MM.1S (cell line): ENCODE data around the gene GNB1.
"Not testable (repeated sequence)": the region's sequence is repeated elsewhere in the genome, so short reads cannot be mapped to it uniquely, and the experiment has no call there.

Experiments used
- DNase-seq: peaks from one replicate; pipeline ENCODE4 v3.0.0-alpha.2; 2015
- H2AFZ ChIP-seq: fragments of 300-600 bp; sonication (generic); 2 replicates; pipeline ENCODE4 v1.6.0; 2016; ENCODE audit warnings: antibody characterized with exemption, low read length
- H3F3A ChIP-seq: fragments of 300-600 bp; sonication (generic); 2 replicates; pipeline ENCODE4 v1.6.1; 2016; ENCODE audit warnings: mild to moderate bottlenecking, antibody characterized with exemption, low read length, moderate library complexity, mixed read lengths; ENCODE audit not compliant: insufficient read depth
- H3K27ac ChIP-seq: fragments of 300-600 bp; sonication (generic); 2 replicates; pipeline ENCODE4 v1.5.1; 2016; ENCODE audit warnings: mild to moderate bottlenecking, low read length
- H3K27me3 ChIP-seq: fragments of 300-600 bp; sonication (generic); replicated peaks from 2 replicates; pipeline ENCODE4 v1.6.0; 2016; ENCODE audit warnings: low read length; ENCODE audit not compliant: insufficient read depth
- H3K36me3 ChIP-seq: fragments of 300-600 bp; sonication (generic); replicated peaks from 2 replicates; pipeline ENCODE4 v1.6.1; 2016; ENCODE audit warnings: mild to moderate bottlenecking, low read length, mixed read lengths; ENCODE audit not compliant: insufficient read depth
- H3K4me1 ChIP-seq: fragments of 300-600 bp; sonication (generic); 2 replicates; pipeline ENCODE4 v1.6.1; 2016; ENCODE audit warnings: low read length, mixed read lengths
- H3K4me2 ChIP-seq: fragments of 300-600 bp; sonication (generic); 2 replicates; pipeline ENCODE4 v1.6.0; 2016; ENCODE audit warnings: low read depth, low read length
- H3K4me3 ChIP-seq: fragments of 300-600 bp; sonication (generic); 2 replicates; pipeline ENCODE4 v1.5.1; 2016; ENCODE audit warnings: low read length, mixed read lengths
- H3K79me2 ChIP-seq: fragments of 300-600 bp; sonication (generic); 2 replicates; pipeline ENCODE4 v1.6.1; 2016; ENCODE audit warnings: mixed run types, low read length, mixed read lengths
- H3K9ac ChIP-seq: fragments of 300-600 bp; sonication (generic); 2 replicates; pipeline ENCODE4 v1.6.1; 2016; ENCODE audit warnings: low read length, mixed read lengths
- H3K9me2 ChIP-seq: fragments of 300-600 bp; sonication (generic); replicated peaks from 2 replicates; pipeline ENCODE4 v1.6.1; 2016; ENCODE audit warnings: mild to moderate bottlenecking, low read length, mixed read lengths; ENCODE audit not compliant: insufficient read depth
- H3K9me3 ChIP-seq: fragments of 300-600 bp; sonication (generic); replicated peaks from 2 replicates; pipeline ENCODE4 v1.6.1; 2016; ENCODE audit warnings: mild to moderate bottlenecking, low read length, mixed read lengths; ENCODE audit not compliant: insufficient read depth
- H4K20me1 ChIP-seq: fragments of 300-600 bp; sonication (generic); 2 replicates; pipeline ENCODE4 v1.6.1; 2016; ENCODE audit warnings: mild to moderate bottlenecking, low read length, moderate library complexity, mixed read lengths; ENCODE audit not compliant: insufficient read depth
- EZH2 ChIP-seq: fragments of 300-600 bp; sonication (generic); optimal IDR thresholded peaks from 2 replicates; pipeline ENCODE3; 2017; ENCODE audit warnings: low read depth, mild to moderate bottlenecking, antibody characterized with exemption, low read length, mixed read lengths
- EZH2phosphoT487 ChIP-seq: fragments of 300-600 bp; sonication (generic); IDR thresholded peaks from 2 replicates; pipeline ENCODE4 v1.6.1; 2018; ENCODE audit warnings: antibody characterized with exemption, low read length
- TF ChIP-seq, protein P1 (sequence below): fragments of 300-600 bp; sonication (generic); IDR thresholded peaks from 2 replicates; pipeline ENCODE4 v1.5.1; 2016; ENCODE audit warnings: antibody characterized with exemption, low read length, mixed read lengths

The GNB1 gene

DNA sequence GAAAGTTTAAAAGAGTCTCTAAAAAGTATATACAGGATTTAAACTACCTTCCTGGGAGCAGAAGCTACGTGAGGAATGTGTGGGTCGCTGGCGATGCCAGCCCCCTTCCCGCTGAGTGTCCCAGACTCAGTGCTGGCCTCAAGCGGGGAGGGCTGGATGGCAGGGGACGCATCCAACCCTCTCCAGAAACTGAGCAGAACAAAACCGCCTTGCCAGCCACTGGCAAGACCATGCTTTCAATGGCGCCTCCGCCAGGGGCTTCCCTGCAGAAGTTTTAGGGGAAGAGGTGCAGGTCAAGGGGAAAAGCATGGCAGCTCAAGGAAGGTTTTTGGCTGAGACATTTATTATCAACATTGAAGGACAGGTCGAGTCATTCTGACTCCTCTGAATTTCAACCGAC is 138.7 kb downstream of the GNB1 start:
- Histone ChIP-seq H3K4me1 (no peaks in the 10 kb centered on the region), H3K79me2 (peaks cover 5% of the 10 kb centered on the region; the same call in 1 of the 2 replicates), H3K27me3 (no peaks in the 10 kb centered on the region), H3K4me3 (no peak overlapping the region), H3K9me2 (no peaks in the 10 kb centered on the region), H3K4me2 (no peak overlapping the region), H3F3A (no peaks in the 10 kb centered on the region), H2AFZ (no peak overlapping the region), H3K9ac (no peak overlapping the region), H3K9me3 (no peaks in the 10 kb centered on the region), H4K20me1 (no peaks in the 10 kb centered on the region), H3K27ac (no peak overlapping the region), H3K36me3 (peaks cover 4% of the 10 kb centered on the region)
- TF ChIP-seq, protein P1, sequence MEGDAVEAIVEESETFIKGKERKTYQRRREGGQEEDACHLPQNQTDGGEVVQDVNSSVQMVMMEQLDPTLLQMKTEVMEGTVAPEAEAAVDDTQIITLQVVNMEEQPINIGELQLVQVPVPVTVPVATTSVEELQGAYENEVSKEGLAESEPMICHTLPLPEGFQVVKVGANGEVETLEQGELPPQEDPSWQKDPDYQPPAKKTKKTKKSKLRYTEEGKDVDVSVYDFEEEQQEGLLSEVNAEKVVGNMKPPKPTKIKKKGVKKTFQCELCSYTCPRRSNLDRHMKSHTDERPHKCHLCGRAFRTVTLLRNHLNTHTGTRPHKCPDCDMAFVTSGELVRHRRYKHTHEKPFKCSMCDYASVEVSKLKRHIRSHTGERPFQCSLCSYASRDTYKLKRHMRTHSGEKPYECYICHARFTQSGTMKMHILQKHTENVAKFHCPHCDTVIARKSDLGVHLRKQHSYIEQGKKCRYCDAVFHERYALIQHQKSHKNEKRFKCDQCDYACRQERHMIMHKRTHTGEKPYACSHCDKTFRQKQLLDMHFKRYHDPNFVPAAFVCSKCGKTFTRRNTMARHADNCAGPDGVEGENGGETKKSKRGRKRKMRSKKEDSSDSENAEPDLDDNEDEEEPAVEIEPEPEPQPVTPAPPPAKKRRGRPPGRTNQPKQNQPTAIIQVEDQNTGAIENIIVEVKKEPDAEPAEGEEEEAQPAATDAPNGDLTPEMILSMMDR = no peak
- TF ChIP-seq EZH2phosphoT487 (no peak), EZH2 (no peak)
- DNase-seq = no peak

DNA sequence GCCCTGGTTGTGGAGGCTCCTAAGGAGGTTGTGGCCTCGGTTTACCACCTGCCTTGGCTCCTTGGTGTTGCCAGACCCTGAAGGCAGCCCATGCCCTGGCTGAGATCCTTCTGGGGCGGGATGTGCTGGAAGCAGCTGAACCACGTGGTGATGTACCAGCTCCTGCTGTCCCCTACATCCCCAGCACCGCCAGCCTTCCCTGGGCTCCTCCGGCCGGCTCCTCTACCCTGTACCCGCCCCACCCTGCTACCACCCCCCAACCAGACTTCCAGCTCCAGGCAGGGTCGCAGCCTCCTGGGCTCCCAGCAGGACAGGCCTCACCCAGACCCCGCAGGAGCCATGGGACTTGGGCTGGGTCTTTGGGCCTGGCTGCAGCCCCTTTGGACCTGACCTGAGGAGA is 140.9 kb downstream of the GNB1 start:
- not testable (repeated sequence) for H3K4me1 ChIP-seq, H2AFZ ChIP-seq

DNA sequence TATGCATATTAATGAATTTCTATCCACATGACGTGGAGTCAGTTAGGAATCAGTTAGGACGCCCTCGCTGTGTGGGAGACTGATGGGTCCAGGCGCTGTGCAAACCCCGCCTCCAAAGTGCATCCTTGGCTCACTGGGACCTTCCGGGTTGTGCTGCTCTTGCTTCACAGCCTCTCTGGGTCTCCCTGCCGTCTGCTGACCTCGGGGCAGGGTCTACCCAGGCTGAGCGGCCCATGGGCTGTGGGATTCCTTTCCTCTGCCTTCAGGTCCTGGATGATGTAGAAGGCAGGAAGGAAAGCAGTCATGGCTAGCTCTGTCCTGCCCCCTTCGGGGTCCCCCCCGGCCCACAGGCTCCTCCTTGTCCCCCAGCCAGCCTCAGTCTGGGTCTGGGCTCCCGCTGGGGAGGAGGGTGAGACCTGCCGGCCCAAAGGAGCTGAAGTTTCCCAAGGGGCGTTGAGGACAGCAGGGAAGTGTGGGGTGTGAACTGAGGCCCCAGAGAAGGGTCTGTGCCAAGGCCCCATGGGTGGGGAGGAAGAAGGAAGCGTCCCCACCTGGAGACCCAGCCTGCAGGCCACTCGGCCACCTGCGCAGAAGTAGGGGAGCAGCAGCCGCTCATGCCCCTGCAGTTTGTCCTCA is 142.1 kb downstream of the GNB1 start:
- no peaks in the 10 kb centered on the region; the same call in 1 of the 2 replicates for H3K36me3 ChIP-seq
- TF ChIP-seq EZH2phosphoT487 (no peak), EZH2 (no peak)
- TF ChIP-seq, protein P1 = no peak

More for the DNA sequence above, 140.9 kb downstream of the GNB1 start:
- not testable (repeated sequence) for H3K9me3 ChIP-seq, H3K27me3 ChIP-seq, H3K9me2 ChIP-seq, H3F3A ChIP-seq, H4K20me1 ChIP-seq, H3K27ac ChIP-seq, H3K9ac ChIP-seq, H3K4me3 ChIP-seq, H3K79me2 ChIP-seq, H3K4me2 ChIP-seq, H3K36me3 ChIP-seq, DNase-seq

DNA sequence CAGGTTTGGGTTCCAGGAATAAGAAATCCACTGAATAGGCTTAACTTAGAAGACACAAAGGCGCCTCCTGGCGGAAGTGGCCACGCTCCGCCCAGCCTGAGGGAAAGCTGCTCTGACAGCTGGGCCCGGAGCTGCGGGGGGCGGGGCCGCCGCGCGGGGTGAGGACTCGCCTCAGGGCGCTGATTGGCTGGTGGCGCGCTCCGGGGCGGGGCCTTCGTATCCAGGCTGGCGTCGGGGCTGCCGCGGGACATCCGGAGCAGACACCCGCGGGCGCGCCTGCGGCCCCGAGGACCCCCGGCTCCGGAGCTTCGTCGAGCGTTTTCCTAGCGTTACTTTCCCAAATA is 144.3 kb downstream of the GNB1 start:
- H3K4me2 ChIP-seq, H3K27me3 ChIP-seq, DNase-seq, H3K9me3 ChIP-seq, H4K20me1 ChIP-seq, H3K9me2 ChIP-seq, H3K36me3 ChIP-seq, H3K4me1 ChIP-seq, H3F3A ChIP-seq, H2AFZ ChIP-seq, H3K79me2 ChIP-seq: not testable (repeated sequence)
- Histone ChIP-seq H3K4me3 (peak overlapping the region; percentile 17; the same call in 1 of the 2 replicates), H3K27ac (peak overlapping the region; percentile 79; the same call in 1 of the 2 replicates), H3K9ac (peak overlapping the region; percentile 68; the same call in 1 of the 2 replicates)

More for the DNA sequence above, 142.1 kb downstream of the GNB1 start:
- no peak for DNase-seq
- Histone ChIP-seq H3K4me1 (no peaks in the 10 kb centered on the region), H3K27ac (no peak overlapping the region), H3K27me3 (no peaks in the 10 kb centered on the region), H3K9ac (no peak overlapping the region), H3F3A (no peaks in the 10 kb centered on the region), H3K79me2 (no peaks in the 10 kb centered on the region), H4K20me1 (no peaks in the 10 kb centered on the region), H3K4me3 (no peak overlapping the region), H2AFZ (no peak overlapping the region), H3K4me2 (no peak overlapping the region), H3K9me3 (no peaks in the 10 kb centered on the region), H3K9me2 (no peaks in the 10 kb centered on the region)

DNA sequence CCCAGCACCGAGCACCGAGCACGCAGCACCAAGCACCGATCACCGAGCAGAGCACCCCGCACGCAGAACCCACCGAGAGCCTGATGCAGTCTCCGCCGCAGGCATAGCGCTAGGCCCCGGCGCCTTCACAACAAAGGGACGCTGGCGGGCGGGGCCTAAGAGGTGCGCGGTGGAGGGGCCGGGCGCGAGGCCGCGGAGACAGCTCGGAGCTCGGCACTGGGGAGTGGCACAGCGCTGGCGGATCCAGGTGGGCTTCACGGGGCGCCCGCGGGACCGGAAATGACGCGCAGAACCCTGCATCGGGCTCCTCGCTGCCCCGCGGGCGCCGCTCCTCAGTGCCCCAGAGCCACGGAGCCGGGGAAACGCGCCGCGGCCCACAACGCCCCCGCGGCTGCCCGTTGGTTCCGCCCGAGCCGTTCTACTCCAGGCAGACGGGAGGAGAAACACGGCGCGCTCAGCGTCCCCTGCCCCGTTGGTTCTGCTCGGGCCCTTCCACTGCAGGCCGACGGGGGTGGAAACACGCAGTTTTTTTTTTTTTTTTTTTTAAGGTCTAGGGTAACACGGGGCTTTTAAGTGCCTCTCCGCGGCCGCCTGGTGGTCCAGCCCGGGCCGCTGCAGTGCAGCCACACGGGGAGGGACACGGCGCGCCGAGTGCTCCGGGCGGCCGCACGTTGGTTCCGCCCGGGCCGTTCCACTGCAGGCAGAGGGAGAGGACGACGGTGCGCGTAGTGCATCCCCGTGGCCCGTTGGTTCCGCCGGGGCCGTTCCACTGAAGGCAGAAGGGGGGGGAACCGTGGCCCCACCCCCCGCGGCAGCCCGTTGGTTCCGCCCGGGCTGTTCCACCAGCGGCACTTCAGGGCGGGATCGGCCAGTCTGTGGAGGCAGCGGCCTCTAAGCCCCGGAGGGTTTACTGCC is 145.0 kb downstream of the GNB1 start:
- Histone ChIP-seq H3K27ac (peak overlapping the region; percentile 79), H3K4me3 (peak overlapping the region; percentile 17; the same call in 1 of the 2 replicates), H3K9ac (peak overlapping the region; percentile 68)
- not testable (repeated sequence) for H3K27me3 ChIP-seq, H3K4me1 ChIP-seq, H3F3A ChIP-seq, H3K4me2 ChIP-seq, H3K9me2 ChIP-seq, H2AFZ ChIP-seq, H4K20me1 ChIP-seq, H3K9me3 ChIP-seq, H3K36me3 ChIP-seq, H3K79me2 ChIP-seq
- peak; percentile 69 for DNase-seq

DNA sequence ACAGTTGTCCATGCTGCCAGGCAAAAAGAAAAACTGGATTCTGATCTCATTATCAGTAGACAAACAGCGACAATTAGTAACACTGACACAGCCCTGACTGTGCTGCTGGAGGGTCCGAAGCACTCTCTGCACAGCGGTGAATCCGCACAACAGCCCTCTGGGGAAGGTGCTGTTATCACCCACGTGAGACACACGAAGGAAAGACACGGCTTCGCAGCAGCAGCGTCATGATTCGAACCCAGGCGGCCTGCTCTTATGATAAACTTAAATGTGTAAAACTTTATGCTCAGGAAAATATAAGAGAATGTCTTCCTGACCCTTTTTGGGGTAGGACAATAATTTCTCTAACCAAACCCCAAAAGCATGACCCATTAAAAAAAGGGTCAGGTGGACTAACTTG is 148.4 kb downstream of the GNB1 start:
- H3F3A ChIP-seq, H3K36me3 ChIP-seq, H3K9ac ChIP-seq, H3K4me3 ChIP-seq, H3K4me2 ChIP-seq, H3K27ac ChIP-seq, H3K4me1 ChIP-seq, DNase-seq, H2AFZ ChIP-seq, H3K27me3 ChIP-seq, H3K79me2 ChIP-seq, H3K9me3 ChIP-seq, H3K9me2 ChIP-seq, H4K20me1 ChIP-seq: not testable (repeated sequence)
